HEK293T (cell line): ENCODE results near the gene ZNF772.

Experiments used
- ARNT ChIP-seq: fragments of 450-650 bp; IDR thresholded peaks from 2 replicates; pipeline ENCODE4 v1.6.1; 2017; ENCODE audit warnings: mild to moderate bottlenecking
- BHLHE40 ChIP-seq: fragments of 450-650 bp; IDR thresholded peaks from 2 replicates; pipeline ENCODE4 v1.6.1; 2016; ENCODE audit warnings: mild to moderate bottlenecking, moderate library complexity, borderline replicate concordance
- CTBP1 ChIP-seq: fragments of 450-650 bp; IDR thresholded peaks from 2 replicates; pipeline ENCODE4 v1.6.1; 2016; ENCODE audit warnings: borderline replicate concordance
- FOXM1 ChIP-seq: fragments of 450-650 bp; IDR thresholded peaks from 2 replicates; pipeline ENCODE4 v1.6.1; 2017; ENCODE audit warnings: mild to moderate bottlenecking, borderline replicate concordance
- HDGF ChIP-seq: fragments of 450-650 bp; IDR thresholded peaks from 2 replicates; pipeline ENCODE4 v1.6.1; 2017; ENCODE audit warnings: antibody characterized with exemption, borderline replicate concordance
- LEF1 ChIP-seq: fragments of 450-650 bp; IDR thresholded peaks from 2 replicates; pipeline ENCODE4 v1.6.1; 2017; ENCODE audit warnings: mild to moderate bottlenecking, borderline replicate concordance
- NFRKB ChIP-seq: fragments of 450-650 bp; IDR thresholded peaks from 2 replicates; pipeline ENCODE4 v1.6.1; 2016; ENCODE audit warnings: mild to moderate bottlenecking, moderate library complexity
- PKNOX1 ChIP-seq: fragments of 450-650 bp; IDR thresholded peaks from 2 replicates; pipeline ENCODE4 v1.6.1; 2016
- SP1 ChIP-seq: fragments of 450-650 bp; IDR thresholded peaks from 2 replicates; pipeline ENCODE4 v1.6.1; 2017
- TARDBP ChIP-seq: fragments of 450-650 bp; IDR thresholded peaks from 2 replicates; pipeline ENCODE4 v1.6.1; 2016

GRCh38 chr19:57466489-57466888 is 10.9 kb downstream of the ZNF772 start:
- TF ChIP-seq SP1, result no peak
- no peak for TF ChIP-seq CTBP1
- TF ChIP-seq TARDBP, result no peak
- no peak for TF ChIP-seq PKNOX1
- TF ChIP-seq LEF1, result no peak
- TF ChIP-seq HDGF, result no peak
- no peak for TF ChIP-seq FOXM1
- TF ChIP-seq NFRKB, result no peak
- TF ChIP-seq ARNT, result no peak
- TF ChIP-seq BHLHE40, result no peak
